Cortex of kidney (tissue), 1 donor: Measurements from ENCODE around the gene PPIC.
"Not testable (repeated sequence)": the region's sequence is repeated elsewhere in the genome, so short reads cannot be mapped to it uniquely, and the experiment has no call there.

Experiments used
- DNase-seq: peaks from one replicate; lab custom pipeline; 2025; lab: John Stamatoyannopoulos, UW

Gene PPIC

DNA sequence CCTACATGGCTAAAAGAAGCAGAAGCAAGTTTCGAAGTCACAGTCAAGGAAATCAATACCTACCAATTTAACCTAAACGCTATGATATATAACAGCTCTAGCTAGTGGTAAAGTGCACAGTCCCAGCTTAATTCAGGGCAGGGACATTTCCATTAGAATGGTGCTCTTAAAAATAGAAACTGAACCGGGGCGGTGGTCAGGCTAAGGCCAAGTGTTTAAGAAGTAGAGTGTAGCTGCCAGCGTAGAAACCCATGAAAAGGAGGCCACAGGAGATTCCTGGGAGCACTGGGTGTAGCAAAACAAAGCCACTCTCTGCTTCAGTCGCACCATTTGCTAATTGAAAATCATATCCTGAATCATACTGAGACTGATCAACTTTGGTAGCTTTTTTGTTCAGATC is 28.8 kb downstream of the PPIC start:
- DNase-seq, result no peak

DNA sequence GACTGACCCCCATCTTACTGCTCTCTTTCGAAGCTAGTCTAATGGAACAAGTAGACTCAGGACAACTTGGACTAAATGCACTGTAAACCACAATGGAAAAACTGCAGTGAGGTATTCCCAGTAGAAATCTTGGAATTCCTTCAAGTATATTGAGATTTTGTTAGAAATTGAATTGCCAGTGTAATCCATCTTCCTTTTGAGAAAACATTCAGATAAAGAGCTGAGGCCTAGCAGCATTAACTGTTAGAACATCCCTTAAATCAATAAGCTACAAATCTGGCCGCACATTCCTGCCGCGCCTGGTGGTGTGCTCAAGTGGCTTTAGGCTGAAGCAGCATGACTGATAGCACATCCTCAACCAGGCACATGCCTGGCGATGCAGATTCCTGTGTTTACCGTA is 29.3 kb downstream of the PPIC start:
- no peak for DNase-seq

DNA sequence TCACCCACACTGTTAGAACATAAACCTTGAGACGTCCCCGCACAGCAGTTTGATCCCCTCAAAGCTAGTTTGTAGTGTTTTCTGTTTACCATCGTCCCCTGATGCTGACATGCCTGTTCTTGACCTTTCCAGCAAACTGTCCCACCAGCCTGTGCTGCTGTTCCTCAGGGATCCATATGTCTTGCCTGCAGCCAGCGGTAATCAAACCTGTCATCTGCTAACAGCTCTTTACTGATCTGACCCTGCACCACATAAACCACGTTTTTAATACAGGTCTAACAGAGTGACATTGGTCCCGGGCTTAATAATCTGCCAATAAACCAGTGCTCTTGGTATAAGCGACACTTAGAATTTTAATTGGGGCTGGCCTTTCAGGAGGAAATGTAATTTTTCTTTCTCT is 34.7 kb downstream of the PPIC start:
- no peak for DNase-seq

DNA sequence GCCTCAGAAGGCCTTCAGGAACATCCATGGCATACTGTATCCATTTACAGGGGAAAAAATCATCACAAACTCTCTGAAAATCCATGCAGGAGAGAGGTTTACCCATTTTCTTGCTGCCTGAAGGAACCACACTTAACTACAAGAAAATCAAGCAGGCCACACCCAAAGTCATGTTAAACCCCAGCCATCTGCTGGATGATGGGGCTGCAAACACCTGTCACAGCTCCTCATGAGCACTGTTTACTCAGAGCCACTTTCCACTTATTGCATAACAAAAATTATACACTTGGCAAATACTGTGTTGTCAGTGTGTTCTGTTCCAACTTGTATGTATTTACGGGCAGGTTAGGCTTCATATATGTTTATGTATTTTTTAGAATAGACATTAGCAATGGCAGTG is 35.8 kb downstream of the PPIC start:
- no peak for DNase-seq

DNA sequence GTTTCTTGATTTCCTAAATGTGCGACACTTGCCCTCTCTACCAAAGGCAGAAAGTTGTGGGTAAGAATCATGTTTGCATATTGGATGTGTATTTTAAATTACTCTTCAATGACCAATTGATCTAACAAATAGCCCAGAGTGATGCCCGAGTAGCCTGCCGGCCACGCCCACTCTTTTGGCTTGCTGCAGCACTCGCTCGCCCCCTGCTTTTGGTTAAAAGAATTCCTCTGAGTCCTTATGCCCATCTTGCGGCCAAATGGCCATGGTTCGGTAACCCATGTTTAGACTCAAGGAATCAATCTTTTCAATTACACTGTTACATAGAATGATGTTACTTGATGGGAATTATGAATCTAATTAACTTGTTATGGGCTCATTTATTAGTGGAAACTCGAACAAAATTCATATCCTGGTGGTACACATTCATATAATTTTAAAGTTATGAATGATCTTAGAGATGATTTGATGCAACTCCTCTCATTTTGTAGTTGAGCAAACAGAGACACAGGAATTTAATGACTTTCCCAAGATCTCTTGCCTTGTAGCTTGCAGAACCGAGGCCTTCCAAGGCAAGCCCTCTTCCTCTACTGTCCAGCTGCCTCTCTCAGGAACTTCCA is 36.5 kb downstream of the PPIC start:
- DNase-seq, result no peak

DNA sequence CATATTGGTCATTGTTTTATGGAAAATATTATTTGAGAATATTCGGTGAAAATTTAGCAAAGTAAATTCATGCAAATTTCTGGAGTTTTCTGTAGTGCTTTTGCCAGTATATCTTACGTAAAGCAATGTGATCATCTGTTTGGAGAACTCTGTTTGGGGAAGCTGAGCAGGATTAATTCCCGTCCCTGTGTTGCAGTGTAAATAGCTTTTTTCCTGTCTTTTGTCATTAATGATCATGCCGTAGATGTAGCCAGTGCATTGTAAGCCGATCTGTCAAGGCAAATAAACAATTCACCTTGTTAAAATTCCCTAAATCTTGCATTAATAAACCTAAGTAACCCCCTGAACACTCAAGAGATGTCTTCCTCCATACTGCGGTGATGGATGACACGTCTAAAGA is 39.2 kb downstream of the PPIC start:
- DNase-seq, result no peak

DNA sequence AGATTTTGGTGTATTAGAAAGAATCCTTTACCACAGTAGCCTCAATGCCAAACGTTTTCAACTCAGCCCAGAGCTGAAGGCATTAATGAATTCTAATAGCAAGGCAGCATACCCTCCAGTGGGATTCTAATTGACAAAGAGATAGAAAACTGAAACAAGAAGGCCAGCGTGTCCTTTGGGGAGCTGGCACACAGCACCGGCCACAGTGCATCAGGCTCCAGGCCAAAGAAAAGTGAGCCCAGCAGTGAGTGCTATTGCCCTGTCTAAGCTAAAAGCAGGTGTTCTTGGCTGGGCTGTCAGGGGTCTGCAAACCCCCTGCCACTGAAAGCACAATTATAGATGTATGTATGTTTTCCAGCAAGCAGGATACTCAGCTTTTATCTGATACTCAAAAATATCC is 40.4 kb downstream of the PPIC start:
- no peak for DNase-seq

DNA sequence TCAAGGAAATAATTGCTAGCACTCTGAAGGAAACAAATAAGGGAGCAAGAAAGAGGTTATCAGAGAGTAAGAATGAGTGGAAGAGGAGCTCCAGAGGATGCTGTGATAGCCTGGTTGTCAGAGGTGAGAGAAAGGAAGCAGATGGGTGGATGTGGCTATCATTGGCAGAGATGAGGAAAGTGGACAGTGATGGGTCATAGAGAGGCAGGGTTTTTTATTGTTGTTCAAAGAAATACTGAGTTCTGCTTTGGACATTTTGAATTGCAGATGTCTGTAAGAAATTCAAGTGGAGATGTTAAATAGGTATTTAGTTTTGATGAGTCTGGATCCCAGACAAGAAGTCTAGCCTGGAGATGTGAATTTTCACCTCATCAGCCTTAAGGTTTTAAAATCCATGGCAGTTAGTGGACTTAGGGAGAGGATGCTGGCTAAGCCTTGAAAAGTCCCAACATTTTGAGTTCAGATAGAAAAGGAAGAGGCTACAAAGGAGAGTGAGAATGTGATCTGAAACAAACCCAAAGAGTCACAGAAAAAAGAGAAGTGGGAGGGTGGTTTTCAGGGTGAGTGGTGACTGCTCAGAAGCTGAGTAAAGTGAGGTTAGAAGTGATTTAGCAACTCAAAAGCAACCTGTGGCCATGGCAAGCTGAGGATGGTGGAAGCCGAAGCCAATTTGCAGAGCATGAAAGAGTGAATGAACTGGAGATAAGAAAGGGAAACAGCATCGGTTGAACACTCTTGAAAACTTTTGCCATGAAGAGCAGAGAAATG is 50.4 kb downstream of the PPIC start:
- no peak for DNase-seq

DNA sequence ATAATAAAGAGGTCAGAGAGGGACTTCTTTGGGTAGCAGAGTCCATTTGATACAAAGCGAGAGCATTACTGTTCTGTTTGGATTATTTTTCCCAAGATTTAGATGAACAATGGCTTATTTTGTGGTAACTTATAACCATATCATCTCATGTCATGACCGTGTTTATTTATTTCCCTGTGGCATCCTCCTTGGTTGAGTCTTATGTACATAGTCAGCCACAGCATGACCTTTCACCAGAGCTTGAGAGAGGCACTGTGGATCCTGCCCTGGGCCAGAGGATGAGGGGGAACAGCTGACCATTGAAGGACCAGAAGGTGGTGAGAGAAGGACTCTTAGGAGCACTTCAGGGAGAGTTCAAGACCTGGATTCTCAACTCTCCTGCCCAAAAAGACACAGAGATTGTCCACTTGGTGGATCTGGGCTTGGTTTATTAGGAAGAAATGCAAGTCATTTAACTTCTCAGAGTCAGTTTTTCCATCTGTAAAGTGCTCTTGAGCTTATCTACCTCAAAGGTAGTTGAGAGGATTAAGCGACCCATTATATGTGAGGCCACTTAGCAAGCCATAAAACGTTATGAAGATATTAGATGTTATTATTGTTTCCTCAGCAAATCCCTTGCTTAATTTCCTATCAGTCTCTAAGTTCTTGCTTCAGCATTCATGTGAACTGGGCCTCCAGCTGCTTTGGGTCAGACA is 51.4 kb downstream of the PPIC start:
- DNase-seq, result no peak

DNA sequence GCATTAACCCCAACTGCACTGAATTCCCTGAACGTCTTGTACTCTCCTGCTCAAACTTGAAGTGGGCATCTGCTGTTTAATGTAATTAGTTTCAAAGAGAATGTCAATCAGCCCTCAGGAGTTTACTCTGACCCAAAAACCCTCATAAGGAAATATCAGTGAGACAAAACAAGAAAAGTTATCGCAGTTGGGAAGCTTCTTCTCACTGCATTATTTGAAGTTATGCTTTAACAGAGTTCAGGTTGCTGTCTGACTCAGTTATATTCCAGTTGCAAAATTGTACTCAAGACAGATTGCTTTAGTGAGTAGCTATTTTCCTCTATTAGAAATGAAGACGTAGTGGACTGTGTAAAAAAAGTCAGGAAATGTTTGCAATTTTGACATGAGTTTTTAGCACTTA is 52.1 kb downstream of the PPIC start:
- no peak for DNase-seq

DNA sequence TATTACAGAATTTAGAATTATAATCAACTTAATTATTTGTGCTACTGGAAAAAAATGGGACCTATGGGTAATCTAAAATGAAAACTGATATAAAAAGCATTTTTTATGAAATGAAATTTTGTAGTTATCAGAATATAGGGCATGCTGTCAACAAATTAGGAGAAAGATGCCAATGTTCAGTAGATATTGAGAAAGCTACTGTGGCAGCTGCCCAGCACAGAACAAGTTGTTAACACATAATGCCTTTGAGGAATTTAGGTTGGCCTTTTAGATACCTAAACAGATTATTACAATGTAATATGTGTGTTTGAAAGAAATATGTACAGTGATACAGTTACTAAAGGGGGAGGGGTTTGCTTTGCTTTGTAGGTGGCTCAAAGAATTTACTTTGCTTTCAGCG is 54.1 kb downstream of the PPIC start:
- DNase-seq, result no peak

DNA sequence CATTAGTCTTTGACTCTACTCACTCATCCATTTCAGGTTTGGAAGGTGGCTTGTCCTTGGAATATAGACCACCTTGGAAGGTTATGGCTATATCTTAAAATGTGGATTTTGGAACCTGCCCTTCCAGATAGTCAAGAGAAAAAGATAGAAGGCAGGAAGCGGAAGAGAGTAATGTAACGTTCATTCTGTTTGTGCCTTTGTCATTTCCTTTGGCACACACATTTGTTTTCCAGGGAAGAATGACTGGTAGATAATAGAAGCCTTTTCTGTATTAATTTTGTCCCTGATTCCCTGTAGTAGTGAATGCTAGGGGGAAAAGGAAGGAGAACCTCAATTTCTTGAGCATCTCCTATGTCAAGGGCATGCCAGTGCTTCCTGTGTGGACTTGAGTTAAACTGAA is 54.7 kb downstream of the PPIC start:
- no peak for DNase-seq

DNA sequence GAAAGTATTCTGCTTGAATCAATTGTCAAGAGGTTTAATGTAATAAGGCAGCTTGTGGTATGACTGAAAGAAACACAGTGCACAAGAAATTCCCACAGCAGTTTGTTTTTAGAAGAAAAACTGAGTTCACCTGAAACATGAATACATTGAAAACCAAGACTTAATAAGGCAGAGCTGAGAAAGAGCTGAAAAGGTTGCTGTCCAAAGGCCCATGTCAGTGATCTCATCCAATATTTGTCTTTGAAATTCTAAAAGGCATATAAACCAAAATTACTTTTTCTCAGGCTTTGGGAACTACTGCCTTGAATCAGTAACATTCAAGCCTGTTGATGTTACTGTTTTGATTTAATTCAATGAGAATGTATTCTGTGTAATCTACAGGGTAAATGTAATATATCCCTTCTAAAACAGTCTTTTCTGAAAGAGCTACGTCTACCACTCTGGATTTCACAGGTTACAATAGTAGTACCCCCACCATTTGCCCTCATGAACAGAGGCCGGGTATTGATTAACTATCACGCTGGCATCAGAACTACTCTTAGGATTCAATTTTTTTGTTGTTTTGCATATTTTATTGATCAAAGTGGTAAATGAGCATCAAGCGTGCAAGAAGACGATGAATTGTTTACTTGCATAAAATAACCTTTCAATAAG is 57.8 kb downstream of the PPIC start:
- no peak for DNase-seq

DNA sequence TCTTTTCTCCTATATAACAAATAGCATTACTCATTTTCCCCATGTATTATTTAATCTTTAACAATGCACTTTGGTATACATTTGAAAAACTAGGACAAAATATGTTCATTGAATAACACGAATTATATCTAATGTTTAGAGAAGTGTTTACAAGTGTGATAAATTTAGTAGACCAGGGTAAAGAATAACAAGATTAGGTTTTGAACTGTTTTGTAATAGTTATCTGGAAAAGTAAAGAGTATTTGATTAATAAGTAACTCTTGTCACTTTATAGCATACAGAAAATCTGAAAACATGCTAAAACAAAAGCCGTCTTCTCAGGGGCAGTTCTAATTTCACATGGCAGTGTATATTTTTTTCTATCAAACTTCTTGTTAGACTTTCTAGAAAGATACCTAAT is 58.5 kb downstream of the PPIC start:
- DNase-seq, result no peak

DNA sequence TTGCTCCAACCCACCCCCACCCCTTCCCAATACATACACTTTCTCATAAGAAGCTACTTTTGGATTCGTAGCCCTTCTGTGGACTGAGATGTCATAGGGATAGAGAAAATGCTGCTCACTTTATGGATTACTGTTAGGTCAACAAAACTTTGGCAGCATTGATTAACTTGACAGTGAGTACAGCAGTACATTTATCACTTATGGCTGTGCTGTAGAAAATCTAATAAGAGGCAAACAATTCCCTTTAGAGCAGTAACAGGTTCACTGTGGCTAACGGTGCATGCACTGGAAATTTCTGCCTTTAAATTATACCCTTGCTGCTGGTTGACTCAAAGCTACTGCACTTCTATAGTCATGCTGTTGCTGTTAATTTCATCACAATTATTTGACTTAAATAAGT is 59.2 kb downstream of the PPIC start:
- no peak for DNase-seq

DNA sequence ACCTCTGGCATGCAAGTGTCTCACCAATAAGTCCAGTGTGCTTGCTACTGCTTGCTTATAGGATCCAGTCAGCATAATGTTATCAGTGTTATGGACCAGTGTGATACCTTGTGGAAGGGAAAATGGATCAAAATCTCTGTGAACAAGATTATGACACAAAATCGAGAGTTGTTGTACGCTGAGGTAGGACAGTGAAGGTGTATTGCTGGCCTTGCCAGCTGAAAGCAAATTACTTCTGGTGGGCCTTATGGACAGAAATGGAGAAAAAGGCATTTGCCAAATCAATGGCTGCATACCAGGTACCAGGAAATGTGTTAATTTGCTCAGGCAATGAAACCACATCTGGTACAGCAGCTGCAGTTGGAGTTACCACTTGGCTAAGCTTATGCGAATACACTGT is 62.3 kb downstream of the PPIC start:
- DNase-seq, result not testable (repeated sequence)

DNA sequence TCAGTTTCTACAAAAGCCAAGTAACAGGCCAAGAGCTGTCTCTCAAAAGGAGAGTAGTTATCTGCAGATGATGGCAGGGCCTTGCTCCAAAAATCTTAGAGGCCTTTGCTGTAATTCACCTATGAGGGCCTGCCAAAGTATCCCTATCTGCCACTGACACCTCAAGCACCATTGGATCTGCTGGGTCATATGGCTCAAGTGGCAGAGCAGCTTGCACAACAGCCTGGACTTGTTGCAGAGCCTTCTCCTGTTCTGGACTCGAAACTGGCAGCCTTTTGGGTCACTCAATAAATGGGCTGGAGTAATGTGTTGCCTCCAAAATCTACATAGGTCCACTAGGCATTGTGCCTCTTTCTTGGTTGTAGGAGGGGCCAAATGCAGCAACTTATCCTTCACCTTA is 62.8 kb downstream of the PPIC start:
- DNase-seq, result not testable (repeated sequence)
